GM21447 (cell line): ENCODE measurements around the gene MYH11.
"Not testable (repeated sequence)": the region's sequence is repeated elsewhere in the genome, so short reads cannot be mapped to it uniquely, and the experiment has no call there.

Experiments
- ATAC-seq: cut with Tn5 transposase; IDR thresholded peaks from one replicate; pipeline ENCODE4 v1.9.1; 2021; ENCODE audit not compliant: unreplicated experiment

Gene MYH11

GRCh38 chr16:15879255-15879811 lies 22.5 kb upstream of the MYH11 start:
- ATAC-seq = no peak

- no peak for ATAC-seq
Observed at GRCh38 chr16:15876503-15876902, 19.7 kb upstream of the MYH11 start.

GRCh38 chr16:15874745-15875314 lies 18.0 kb upstream of the MYH11 start:
- no peak for ATAC-seq

GRCh38 chr16:15873737-15874136 lies 16.9 kb upstream of the MYH11 start:
- no peak for ATAC-seq

GRCh38 chr16:15873301-15873700 lies 16.5 kb upstream of the MYH11 start:
- no peak for ATAC-seq

GRCh38 chr16:15870011-15870410 lies 13.2 kb upstream of the MYH11 start:
- no peak for ATAC-seq

GRCh38 chr16:15866451-15866850 lies 9.6 kb upstream of the MYH11 start:
- ATAC-seq = no peak

GRCh38 chr16:15865742-15866141 lies 8.9 kb upstream of the MYH11 start:
- no peak for ATAC-seq

GRCh38 chr16:15864939-15865338 lies 8.1 kb upstream of the MYH11 start:
- ATAC-seq = no peak

- no peak for ATAC-seq
Observed at GRCh38 chr16:15861996-15862395, 5.2 kb upstream of the MYH11 start.

GRCh38 chr16:15858921-15859668 lies 2.3 kb upstream of the MYH11 start:
- ATAC-seq = no peak

GRCh38 chr16:15857724-15858560 lies 1.1 kb upstream of the MYH11 start:
- no peak for ATAC-seq

- ATAC-seq = no peak
Observed at GRCh38 chr16:15856182-15856581, 646 bp downstream of the MYH11 start.

GRCh38 chr16:15855704-15856003 lies 1.2 kb downstream of the MYH11 start:
- ATAC-seq = peak; percentile 90

GRCh38 chr16:15854906-15855703 lies 1.7 kb downstream of the MYH11 start:
- no peak for ATAC-seq

- no peak for ATAC-seq
Observed at GRCh38 chr16:15854061-15854460, 2.8 kb downstream of the MYH11 start.

GRCh38 chr16:15853021-15853420 lies 3.8 kb downstream of the MYH11 start:
- no peak for ATAC-seq

- ATAC-seq = not testable (repeated sequence)
Observed at GRCh38 chr16:15850555-15850954, 6.3 kb downstream of the MYH11 start.

- no peak for ATAC-seq
Observed at GRCh38 chr16:15849209-15849981, 7.4 kb downstream of the MYH11 start.

- ATAC-seq = no peak
Observed at GRCh38 chr16:15847611-15848175, 9.1 kb downstream of the MYH11 start.
